GM19372 (cell line): ENCODE data around the gene MED16.

Experiments used
- ATAC-seq: cut with Tn5 transposase; IDR thresholded peaks from one replicate; pipeline ENCODE4 v1.9.1; 2021; ENCODE audit warnings: mild to moderate bottlenecking, low read depth, moderate library complexity; ENCODE audit not compliant: unreplicated experiment

The MED16 gene

DNA sequence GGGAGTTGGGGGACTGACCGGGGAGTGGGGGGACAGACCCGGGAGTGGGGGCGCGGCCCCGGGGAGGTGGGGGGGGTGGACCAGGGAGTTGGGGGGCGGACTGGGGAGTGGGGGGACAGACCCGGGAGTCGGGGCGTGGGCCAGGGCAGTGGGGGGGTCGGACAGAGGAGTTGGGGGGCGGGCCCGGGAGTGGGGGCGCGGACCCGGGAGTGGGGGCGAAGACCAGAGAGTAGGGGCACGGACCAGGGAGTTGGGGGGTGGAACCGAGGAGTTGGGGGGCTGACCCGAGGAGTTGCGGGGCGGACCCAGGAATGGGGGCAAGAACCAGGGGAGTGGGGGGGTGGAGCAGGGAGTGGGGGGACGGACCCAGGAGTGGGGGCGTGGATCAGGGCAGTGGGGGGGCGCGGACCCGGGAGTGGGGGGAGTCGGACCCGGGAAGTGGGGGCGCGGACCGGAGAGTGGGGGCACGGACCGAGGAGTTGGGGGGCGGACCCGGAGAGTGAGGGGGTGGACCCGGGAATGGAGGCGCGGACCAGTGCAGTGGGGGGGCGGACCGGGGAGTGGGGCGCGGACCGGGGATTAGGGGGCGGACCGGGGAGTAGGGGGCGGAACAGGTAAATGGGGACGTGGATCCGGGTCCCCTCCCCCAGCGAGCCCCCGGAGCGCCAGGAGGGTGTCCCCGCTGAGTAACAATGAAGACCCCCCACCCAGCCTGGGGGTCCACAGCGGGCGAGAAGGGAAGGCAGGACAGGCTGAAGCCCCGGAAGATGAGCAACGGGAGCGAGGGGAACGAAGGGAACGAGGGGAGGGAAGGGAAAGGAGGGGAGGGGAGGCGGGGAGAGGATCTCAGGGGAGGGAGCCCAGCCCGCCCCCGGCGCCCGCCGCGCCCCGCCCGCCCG lies 19.4 kb upstream of the MED16 start:
- ATAC-seq: no peak

DNA sequence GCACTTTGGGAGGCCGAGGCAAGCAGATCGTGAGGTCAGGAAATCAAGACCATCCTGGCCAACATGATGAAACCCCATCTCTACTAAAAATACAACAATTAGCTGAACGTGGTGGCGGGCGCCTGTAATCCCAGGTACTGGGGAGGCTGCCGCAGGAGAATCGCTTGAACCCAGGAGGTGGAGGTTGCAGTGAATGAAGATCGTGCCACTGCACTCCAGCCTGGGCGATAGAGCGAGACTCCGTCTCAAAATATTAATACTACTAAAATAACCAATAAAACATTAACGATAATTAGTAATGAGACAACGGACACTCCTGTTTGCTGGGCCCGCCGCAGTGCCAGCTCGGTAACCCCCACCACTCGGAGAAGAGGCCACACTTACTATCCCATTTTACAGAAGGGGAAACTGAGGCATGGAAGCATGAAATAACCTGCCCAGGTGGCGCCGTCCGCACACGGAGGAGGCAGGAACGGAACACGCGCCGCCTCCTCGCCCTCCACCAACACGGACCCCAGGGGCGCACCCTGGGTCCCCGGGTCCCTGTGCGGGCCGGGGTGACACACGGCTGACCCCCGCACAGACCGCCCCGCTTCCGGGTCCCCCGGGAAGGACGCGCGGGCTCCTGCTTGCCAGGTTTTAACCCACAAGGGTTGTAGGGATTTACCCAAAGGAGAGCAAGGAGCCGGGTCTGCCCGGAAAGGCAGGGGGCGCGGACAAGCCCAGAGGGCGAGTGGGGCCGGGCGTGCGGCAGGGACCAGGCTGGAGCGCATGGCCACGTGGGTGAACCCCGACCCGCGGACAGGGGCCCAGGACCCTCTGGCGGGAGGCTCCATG lies 18.4 kb upstream of the MED16 start:
- ATAC-seq: no peak

DNA sequence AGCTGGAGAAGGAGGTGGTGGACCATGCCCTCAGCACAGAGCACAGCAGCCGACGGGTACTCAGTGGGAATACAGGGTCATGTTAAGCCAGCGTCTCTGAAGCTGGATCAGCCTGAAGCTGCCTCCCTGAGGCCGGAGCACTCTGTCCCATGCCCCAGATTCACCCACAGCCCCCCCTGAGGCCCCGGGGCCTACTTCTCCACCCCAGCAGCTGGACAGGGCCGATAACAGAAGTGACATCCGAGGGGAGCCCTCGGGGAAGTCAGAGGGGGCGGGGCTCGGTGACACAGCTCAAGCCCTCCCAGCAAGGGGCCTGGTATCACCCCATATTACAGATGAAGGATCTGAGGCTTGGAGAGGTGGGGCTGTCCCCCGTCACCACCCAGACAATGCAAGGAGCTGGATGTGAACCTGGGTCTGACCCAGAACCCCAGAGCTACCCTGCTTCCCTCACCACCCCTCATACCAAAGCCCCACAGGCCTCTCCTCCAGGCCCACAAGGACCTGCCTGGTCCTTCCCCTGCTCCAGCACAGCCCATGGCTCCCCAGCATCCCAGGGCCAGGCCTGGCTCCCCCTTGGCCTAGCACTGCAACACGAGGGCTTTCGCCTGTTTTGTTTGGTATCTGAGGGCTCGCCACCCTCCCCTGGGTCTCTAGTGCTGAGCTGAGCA lies 14.3 kb upstream of the MED16 start:
- no peak for ATAC-seq

DNA sequence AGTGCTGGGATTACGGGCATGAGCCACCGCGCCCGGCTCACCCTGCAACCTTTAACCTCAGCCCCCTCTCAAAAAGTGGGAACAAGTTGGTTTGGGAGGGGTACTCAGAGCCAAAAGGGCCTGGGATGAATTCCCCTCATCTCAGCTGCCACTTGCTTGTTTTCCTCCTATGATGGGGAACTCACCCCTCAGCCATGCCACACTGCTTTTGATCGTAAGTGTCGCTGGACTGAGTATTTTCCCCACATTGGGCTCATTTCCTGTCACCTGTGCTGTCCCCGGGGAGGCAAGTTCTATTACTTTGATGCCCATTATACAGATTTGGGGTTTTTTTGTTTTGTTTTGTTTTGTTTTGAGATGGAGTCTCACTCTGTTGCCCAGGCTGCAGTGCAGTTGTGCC lies 13.5 kb upstream of the MED16 start:
- no peak for ATAC-seq

DNA sequence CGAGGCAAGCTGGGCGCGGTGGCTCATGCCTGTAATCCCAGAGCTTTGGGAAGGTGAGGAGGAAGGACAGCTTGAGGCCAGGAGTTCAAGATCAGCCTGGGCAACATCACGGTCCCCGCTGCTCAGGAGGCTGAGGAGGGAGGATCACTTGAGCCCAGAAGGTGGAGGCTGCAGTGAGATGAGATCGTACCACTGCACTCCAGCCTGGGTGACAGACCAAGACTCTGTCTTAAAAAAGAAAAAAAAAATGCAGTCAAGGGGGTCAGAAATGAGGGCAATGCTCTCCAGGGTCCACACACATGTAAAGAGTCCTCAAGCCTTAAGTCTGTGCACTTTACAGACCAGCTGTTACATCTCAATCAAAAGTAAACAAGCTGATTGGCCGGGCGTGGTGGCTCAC lies 11.6 kb upstream of the MED16 start:
- no peak for ATAC-seq

DNA sequence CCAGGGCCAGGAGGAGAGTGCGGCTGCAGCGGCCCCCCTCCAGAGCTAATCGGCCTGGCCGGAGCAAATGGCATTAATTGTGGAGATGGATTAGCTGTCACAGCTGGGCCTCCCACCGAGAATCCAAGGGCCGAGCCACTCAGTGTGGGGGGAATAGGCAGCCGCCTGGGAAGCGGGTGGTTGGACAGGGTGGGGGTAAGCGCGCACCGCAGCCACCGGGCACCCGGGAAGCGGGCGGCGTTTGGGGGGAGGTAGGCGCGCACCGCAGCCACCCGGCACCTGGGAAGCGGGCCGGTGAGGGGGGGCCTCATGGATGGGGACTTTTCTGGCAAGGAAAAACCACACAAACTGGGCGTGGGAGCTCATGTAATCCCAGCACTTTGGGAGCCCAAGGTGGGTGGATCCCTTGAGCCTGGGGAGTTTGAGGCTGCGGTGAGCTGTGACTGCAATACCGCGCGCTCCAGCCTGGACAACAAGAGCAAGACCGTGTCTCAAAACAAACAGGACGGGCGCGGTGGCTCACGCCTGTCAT lies 10.3 kb upstream of the MED16 start:
- ATAC-seq: no peak

DNA sequence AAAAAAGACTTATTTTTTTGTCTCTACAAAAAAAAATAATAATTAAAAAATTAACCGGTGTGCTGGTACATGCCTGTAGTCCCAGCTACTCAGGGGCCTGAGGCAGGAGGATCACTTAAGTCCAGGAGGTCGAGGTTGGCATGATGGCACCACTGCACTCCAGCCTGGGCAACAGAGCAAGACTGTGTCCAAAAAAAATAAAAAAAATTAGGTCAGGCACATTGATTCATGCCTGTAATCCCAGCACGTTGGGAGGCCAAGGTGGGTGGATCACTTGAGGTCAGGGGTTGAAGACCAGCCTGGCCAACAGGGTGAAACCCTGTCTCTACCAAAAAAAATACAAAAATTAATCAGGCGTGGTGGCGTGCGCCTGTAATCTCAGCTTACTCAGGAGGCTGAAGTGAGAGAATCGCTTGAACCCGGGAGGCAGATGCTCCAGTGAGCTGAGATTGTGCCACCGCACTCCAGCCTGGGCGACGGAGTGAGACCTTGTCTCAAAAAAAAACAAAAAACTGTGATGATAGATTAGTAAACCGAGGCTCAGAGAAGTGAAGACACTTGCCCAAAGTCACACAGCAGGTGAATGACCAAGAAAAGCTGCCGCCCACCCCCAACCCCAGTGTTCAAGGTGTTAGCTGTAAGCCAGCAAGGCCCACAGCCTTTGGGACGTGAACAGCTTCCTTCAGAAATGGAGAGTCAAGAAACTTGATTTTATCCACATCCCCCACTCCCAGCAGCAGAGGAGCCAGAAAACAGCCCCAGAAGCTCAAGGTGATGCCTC lies 9.6 kb upstream of the MED16 start:
- ATAC-seq: no peak

DNA sequence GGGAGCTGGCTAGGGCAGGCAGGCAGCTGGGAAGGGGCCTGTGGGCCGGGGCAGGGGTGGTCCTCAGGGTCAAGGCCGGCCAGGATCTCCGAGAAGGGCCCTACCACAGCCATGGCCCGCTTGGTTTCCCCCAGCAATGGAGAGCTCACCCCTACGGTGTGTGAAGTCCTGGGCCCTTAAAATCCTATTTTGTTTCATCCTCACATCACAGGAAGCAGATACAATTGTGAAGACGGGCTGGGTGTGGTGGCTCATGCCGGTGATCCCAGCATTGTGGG lies 9.0 kb upstream of the MED16 start:
- no peak for ATAC-seq

DNA sequence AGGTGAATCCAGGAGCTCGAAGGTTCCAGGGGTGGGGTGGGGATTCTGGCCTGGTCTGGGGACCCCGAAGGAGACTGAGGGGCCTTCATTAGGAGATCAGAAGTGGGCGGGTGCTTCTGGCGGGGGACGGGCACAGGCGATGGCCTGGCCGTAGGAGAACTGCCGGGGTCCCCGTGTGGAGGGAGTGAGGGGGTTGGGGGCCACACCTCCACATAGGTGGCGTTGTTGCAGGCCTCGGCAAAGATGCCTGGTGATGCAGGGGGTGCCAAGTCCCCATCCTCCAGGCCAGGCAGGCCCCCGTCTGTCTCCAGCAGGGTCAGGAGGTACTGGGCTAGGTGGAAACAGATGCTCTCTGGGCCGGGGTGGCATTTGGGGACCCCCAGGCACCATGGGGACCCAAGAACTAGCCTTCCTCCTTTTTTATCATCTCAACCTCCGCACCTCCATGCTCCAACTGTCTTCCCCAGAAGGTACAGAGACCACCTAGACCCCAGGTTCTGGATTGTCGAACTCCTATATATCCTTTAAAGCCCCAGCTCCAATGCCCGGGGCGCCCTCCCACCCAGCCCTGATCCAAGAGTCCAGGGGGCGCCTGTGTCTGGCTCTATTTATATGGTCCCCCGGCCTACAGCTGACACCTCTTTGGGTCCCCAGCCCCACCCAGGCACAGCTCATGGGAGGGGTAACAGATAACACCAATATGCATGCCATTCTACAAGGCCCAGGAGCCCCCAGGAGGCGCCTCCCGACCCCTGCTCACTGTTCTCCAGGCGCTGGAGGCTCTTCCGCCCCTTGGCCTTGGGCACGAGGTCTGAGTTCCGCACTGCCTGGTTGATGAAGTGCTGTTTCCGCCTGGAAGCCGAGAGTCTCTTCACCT lies 8.5 kb upstream of the MED16 start:
- ATAC-seq: no peak

DNA sequence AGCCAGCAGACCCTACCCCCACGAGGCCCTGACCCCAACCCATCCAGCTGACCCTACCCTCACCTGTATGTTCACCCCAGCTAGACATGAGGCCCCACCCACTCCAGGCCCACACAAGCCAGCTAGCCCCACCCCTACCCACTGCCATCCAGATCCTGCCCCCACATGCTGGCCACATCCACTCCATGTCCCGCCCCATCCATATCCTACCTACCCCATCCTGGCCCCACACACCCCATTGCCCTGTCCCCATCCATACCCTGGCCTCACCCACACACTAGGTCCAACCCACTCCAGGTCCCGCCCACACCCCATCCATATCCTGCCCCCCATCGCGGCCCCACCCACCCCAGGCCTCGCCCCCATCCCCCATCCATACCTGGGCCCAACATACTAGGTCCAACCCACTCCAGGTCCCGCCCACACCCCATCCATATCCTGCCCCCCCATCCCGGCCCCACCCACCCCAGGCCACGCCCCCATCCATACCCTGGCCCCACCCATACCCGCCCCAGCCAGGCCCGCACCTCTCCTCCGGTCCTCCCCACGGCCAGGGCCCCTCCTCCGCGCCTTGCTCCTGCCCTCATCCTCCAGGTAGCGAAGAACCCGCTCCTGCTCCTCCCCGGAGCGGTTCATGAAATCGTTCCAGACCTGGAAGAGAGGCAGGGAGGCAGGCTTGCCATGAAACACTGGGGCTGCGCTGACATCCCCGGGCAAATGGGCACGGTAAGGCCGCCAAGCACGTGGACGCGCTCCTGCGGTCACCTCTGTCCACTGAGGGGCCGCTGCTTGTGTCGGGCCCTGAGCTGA lies 7.5 kb upstream of the MED16 start:
- no peak for ATAC-seq

DNA sequence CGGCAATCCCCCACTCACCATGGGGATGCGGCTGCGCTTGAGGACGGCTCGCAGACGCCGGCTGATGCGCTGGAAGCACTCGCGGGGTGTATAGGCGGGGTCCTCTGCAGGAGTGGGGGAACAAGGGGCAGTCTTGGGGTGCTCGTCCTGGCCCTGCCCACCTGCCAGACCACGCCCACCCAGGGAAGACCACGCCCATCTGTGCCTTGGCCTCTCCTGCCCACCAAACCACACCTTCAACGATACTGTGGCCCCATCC lies 7.0 kb upstream of the MED16 start:
- ATAC-seq: no peak

DNA sequence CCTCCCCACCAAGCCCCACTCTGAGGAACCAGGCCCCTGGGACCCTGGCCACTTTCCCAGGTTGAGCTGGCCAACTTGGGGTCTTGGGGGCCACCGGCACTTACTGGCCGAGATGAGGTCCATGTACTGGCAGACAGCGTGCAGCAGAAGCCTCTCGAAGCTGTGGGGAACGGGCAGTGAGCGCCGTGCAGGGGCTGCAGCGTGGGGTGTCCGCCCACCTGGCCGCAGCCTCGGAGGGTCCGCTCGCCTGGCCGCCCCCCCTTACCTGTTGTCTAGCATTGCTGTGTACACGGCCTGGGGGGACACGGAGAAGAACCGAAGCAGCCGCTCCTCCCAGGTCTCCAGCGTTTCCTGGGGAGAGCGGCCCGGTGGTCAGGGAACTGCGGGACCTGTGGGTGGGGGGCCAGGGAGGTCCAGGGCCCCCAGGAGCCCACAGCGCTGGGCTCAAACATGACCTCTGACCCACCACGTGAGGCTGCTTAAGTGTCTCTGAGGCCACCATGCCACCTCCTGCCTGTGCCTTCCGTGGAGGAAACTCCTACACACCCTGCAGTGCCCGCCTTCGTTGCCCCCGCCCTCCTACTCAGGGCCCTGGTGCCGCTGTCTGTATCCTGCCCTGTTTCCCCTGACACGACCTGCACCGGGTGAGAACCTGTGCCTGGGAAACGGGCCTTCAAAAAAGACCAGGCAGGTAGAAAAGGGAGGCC lies 6.5 kb upstream of the MED16 start:
- ATAC-seq: no peak

DNA sequence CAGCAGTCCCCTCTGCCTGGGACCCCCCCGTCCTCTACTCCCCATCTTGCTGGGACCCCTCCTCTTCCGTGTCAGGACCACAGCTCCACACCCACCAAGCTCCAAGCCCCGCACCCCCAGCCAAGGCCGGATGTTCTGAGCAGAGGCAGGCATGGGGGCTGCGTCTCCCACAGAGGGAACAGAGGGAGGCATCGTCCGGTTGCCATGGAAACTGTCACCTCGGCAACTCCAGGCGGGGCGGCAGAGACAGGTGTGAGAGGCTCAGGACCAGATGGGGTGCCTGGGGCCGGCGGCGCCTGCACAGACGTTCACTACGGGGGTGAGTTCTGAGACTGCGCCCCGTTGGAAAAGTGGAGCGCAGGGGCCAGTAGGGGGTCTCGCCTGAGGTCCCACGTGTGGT lies 5.7 kb upstream of the MED16 start:
- no peak for ATAC-seq

DNA sequence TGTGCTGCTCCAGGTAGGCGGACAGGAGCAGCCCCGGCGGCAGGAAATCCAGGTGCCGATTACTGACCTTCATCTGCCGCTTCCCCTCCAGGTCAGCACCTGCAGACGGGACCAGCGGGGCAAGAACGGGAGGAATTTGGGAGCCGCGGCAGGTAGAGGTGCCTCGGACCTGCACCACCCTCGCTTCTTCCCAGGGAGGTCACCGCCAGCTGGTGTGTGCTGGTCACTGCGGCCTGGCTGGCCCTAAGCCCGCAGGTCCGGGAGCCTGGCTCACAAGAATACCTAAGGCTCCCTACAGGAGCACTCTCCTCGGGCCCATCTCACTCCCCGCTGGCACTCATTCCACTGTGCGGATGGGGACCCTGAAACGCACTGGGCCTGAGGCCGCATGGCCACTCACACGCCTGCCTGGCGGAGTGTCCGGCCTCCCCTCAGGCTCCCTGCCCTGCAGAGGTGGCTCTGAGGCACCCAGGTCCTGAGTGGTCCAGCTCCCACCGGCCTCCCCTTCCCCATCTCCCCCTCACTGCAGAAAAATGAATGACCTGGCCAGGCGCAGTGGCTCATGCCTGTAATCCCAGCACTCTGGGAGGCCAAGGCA lies 4.6 kb upstream of the MED16 start:
- no peak for ATAC-seq

DNA sequence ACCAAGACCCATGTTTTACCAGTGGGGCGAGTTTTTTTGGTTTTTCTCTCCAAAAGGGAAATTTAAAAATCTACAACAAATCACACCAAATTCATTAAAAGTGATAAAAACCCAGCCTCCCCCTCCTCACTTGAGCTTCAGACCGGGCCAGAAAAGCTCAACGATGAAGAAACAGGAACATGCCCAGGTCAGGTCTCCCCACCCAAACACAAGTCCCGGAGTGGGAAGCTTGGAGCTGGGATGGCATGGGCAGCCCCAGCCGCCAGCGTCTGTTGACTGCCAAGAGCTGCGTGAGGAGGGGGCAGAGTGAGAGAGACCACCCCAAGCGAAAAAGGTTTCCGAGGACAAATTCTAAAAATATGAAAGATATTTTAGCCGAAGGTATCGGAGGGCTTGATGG lies 4.0 kb upstream of the MED16 start:
- no peak for ATAC-seq

DNA sequence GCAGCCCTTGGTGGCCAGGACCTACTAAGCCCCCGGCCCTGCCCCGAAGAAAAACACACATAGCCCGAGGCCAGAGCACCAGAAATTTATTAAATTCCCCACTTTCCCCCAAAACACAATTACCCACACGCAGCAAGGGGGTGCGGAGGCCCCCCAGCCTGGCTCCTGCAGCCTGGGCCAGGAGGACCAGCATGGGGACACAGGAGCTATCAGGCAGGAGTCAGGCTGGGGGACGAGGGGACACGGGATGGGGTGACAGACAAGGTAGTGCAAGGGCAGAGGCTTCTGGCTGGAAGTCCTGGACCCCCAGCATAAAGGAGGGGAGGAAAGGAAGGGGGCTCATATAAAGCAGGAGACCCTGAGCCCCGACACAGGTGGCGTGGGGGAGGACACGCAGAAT lies 3.4 kb upstream of the MED16 start:
- ATAC-seq: no peak

DNA sequence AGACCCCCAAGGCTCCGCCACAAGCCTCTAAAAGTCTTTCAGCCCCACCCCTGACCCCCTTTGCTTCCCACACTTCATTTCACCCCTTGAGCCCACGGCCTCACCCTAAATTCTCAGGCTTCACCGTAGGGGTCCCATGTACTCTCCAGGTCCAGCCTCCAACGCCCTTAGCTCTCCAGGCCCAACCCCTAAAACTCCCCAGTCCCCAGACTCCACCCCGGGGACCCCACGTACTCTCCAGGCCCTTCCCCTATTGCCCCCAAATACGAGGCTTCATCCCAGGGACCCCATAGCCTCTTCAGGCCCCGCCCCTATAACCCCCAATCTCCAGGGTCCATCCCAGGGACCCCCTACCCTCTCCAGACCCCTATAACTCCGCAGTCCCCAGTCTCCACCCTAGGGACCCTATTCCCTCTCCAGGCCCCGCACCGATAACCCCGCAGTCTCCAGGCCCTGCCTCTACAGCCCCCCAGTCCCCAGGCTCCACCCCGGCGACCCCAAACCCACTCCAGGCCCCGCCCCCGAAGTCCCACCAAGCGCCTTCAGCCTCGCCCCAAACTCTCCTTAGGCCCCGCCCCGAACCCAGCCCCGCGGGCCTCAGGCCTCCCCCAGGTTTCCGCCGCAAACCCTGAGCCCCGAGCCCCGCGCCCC lies 619 bp downstream of the MED16 start:
- no peak for ATAC-seq
